Measurements from ENCODE around the gene SPATS2. TPM values are rescaled to one million over a fixed set of nuclear protein-coding genes. Genes with fewer than 3 reads are reported as not detected.
"Not testable (repeated sequence)": the region's sequence is repeated elsewhere in the genome, so short reads cannot be mapped to it uniquely, and the experiment has no call there.

The SPATS2 gene
- total and polyA plus RNA-seq, 9 donors, result 9.1 to 28.2 (median 15.2) TPM

DNA sequence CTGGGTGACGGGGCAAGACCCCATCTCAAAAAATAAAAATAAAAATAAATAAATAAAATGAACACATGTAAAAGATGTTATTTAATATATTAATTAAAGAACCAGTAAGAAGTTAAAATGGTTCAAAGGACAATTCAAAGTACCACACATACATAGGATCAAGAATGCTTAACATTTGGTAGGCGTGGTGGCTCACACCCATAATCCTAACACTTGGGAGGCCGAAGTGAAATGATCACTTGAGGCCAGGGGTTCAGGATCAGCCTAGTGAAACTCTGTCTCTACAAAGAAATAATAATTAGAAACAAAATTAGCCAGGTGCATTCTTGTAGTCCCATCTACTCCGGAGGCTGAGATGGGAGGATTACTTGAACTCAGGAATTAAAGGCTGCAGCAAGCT, 53.3 kb downstream of the SPATS2 start:
- Histone ChIP-seq H3K36me3 (no peaks in the 10 kb centered on the region), H3K4me3 (no peak overlapping the region), H3K27ac (no peak overlapping the region), H3K27me3 (no peaks in the 10 kb centered on the region), H3K9me3 (no peaks in the 10 kb centered on the region), H3K4me1 (ENCODE audit: insufficient read depth) (no peaks in the 10 kb centered on the region)
- no peak for DNase-seq
- 98% methylated on average over 4 of the region's 4 CpGs for WGBS, 3 donors
- no peak for TF ChIP-seq EP300 (IDR thresholded peaks at IDR 0.05)
- no peak for TF ChIP-seq POLR2A (IDR thresholded peaks at IDR 0.05)
- TF ChIP-seq, protein P1, sequence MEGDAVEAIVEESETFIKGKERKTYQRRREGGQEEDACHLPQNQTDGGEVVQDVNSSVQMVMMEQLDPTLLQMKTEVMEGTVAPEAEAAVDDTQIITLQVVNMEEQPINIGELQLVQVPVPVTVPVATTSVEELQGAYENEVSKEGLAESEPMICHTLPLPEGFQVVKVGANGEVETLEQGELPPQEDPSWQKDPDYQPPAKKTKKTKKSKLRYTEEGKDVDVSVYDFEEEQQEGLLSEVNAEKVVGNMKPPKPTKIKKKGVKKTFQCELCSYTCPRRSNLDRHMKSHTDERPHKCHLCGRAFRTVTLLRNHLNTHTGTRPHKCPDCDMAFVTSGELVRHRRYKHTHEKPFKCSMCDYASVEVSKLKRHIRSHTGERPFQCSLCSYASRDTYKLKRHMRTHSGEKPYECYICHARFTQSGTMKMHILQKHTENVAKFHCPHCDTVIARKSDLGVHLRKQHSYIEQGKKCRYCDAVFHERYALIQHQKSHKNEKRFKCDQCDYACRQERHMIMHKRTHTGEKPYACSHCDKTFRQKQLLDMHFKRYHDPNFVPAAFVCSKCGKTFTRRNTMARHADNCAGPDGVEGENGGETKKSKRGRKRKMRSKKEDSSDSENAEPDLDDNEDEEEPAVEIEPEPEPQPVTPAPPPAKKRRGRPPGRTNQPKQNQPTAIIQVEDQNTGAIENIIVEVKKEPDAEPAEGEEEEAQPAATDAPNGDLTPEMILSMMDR (IDR thresholded peaks at IDR 0.05), result no peak
- intact Hi-C loops (cut with DNase I), result no loop called here

DNA sequence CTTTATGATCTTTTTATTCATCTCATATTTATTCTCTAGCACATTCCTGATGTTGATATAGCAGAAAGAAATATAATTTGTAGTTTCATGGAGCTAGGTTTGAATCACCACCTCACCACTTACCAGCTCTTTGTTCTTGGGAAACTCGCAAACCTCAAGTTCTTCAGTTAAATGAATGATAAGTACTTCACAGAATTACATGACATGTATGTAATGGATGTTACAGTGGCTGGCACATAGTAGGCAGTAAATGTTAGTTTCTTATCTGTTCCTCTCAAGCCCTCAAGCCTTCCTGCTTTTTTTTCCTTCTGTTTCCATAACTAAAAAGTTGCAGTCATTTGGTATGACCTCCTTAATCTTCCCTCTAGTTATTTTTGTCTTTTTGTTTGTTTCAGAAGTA, 54.9 kb downstream of the SPATS2 start:
- H3K36me3 ChIP-seq, result no peaks in the 10 kb centered on the region
- intact Hi-C loops (cut with DNase I), result no loop called here
- 96 to 100% (median 97%) methylated on average over 1 of the region's 1 CpG for WGBS, 3 donors
- no peaks in the 10 kb centered on the region for H3K27me3 ChIP-seq
- H3K9me3 ChIP-seq, result no peaks in the 10 kb centered on the region
- no peaks in the 10 kb centered on the region for H3K4me1 ChIP-seq (ENCODE audit: insufficient read depth)
- no peak overlapping the region for H3K27ac ChIP-seq
- DNase-seq, result no peak
- TF ChIP-seq, protein P1 (IDR thresholded peaks at IDR 0.05), result no peak
- TF ChIP-seq POLR2A (IDR thresholded peaks at IDR 0.05) (no peak), EP300 (IDR thresholded peaks at IDR 0.05) (no peak)
- H3K4me3 ChIP-seq, result no peak overlapping the region

DNA sequence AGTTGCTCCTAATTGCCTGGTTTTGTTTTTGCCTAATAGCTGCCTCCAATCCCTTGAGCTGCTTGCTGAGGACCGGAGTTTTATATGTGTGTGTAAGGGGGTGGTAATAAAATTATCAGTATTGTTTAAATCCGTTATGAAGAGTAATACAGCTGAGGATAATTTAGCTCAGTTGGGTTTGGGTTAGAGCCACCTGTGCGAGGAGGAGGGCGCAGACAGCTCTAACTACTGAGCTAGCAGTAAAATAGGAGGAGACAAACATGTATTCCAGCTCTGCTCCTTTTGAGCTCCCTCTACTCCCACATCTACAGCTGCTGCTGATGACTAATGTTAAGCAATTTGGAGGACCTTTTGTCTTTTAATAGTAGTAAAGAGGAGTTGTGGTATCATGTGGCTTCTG, 61.5 kb downstream of the SPATS2 start:
- Histone ChIP-seq H3K4me1 (ENCODE audit: insufficient read depth) (no peaks in the 10 kb centered on the region), H3K27ac (no peak overlapping the region), H3K9me3 (no peaks in the 10 kb centered on the region), H3K36me3 (no peaks in the 10 kb centered on the region), H3K4me3 (no peak overlapping the region), H3K27me3 (no peaks in the 10 kb centered on the region)
- intact Hi-C loops (cut with DNase I), result no loop called here
- WGBS, 3 donors, result 10 to 28% (median 15%) methylated on average over 4 of the region's 4 CpGs
- TF ChIP-seq EP300 (IDR thresholded peaks at IDR 0.05) (no peak), POLR2A (IDR thresholded peaks at IDR 0.05) (no peak)
- TF ChIP-seq, protein P1 (IDR thresholded peaks at IDR 0.05), result no peak
- DNase-seq, result no peak

DNA sequence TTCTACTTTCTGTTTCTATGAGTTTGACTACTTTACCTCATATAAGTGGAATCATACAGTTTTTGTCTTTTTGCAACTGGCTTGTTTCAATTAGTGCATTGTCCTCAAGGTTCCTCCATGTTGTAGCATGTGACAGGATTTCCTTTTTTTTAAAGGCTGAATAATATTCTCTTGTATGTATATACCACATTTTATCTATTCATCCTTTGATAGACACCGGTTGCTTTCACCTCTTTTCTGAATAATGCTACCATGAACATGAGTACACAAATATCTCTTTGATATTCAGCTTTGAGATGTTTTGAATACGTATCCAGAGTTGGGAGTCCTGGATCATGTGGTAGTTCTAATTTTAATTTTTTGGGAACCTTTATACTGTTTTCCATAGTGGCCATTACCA, 65.4 kb downstream of the SPATS2 start:
- H3K36me3 ChIP-seq, result no peaks in the 10 kb centered on the region
- H3K4me1 ChIP-seq (ENCODE audit: insufficient read depth), result no peaks in the 10 kb centered on the region
- WGBS, 3 donors, result 90 to 93% (median 91%) methylated on average over 2 of the region's 2 CpGs
- no peak overlapping the region for H3K4me3 ChIP-seq
- no peak for DNase-seq
- intact Hi-C loops (cut with DNase I), result no loop called here
- no peaks in the 10 kb centered on the region for H3K27me3 ChIP-seq
- TF ChIP-seq, protein P1 (IDR thresholded peaks at IDR 0.05), result no peak
- no peak for TF ChIP-seq EP300 (IDR thresholded peaks at IDR 0.05)
- no peaks in the 10 kb centered on the region for H3K9me3 ChIP-seq
- no peak overlapping the region for H3K27ac ChIP-seq

DNA sequence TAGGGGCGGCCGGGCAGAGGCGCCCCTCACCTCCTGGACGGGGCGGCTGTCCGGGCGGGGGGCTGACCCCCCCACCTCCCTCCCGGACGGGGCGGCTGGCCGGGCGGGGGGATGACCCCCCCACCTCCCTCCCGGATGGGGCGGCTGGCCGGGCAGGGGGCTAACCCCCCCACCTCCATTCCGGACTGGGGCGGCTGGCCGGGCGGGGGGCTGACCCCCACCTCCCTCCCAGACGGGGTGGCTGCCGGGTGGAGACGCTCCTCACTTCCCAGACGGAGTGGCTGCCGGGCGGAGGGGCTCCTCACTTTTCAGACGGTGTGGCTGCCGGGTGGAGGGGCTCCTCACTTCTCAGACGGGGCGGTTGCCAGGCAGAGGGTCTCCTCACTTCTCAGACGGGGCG, 69.5 kb downstream of the SPATS2 start:
- H3K27ac ChIP-seq; H3K9me3 ChIP-seq; H3K4me1 ChIP-seq (ENCODE audit: insufficient read depth); H3K27me3 ChIP-seq; DNase-seq; H3K4me3 ChIP-seq; intact Hi-C loops (cut with DNase I); H3K36me3 ChIP-seq: not testable (repeated sequence)
- WGBS, 3 donors, result 94 to 100% (median 97%) methylated on average over 10 to 28 of the region's 31 CpGs

Data from ovary (tissue), 9 donors.